NCI-H2196 (cell line): ENCODE data around the gene ACAP1.

Experiments
- DNase-seq: peaks from one replicate; lab custom pipeline; 2025; ENCODE audit not compliant: unreplicated experiment; lab: John Stamatoyannopoulos, UW

ACAP1 gene

DNA sequence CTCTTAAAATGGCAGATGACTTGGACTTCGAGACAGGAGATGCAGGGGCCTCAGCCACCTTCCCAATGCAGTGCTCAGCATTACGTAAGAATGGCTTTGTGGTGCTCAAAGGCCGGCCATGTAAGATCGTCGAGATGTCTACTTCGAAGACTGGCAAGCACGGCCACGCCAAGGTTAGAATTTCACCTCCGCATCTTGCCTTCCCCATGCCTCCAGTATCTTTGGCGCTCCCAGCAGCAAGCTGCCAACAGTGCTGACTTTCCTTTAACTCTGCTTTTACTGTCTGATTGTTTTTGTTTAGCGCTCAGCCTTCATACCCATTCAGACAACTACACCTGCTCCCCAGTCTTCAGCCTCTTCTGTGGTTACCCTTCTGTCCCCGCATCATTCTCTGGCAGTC lies 26.7 kb upstream of the ACAP1 start:
- no peak for DNase-seq

DNA sequence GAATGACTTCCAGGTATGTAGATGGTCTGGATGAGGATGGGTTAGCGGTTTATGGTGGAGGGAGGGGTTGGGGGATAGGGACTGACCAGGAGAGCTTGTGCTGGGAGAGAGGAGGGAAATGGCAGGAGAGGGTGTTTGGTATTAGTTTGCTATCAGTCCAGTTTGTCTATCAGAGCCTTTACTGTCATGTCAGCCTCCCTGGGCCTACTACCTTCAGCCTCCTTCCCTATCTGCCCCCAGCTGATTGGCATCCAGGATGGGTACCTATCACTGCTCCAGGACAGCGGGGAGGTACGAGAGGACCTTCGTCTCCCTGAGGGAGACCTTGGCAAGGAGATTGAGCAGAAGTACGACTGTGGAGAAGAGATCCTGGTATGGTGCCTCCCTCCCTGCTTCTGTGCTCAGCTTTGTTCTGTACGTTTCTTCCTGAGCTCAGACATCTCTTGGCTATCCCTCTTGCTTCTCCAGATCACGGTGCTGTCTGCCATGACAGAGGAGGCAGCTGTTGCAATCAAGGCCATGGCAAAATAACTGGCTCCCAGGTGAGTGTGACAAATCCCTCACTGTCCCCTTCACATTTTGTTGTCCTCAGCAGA lies 25.1 kb upstream of the ACAP1 start:
- no peak for DNase-seq

- DNase-seq: no peak
Observed at GRCh38 chr17:7312432-7313087, 23.8 kb upstream of the ACAP1 start.

DNA sequence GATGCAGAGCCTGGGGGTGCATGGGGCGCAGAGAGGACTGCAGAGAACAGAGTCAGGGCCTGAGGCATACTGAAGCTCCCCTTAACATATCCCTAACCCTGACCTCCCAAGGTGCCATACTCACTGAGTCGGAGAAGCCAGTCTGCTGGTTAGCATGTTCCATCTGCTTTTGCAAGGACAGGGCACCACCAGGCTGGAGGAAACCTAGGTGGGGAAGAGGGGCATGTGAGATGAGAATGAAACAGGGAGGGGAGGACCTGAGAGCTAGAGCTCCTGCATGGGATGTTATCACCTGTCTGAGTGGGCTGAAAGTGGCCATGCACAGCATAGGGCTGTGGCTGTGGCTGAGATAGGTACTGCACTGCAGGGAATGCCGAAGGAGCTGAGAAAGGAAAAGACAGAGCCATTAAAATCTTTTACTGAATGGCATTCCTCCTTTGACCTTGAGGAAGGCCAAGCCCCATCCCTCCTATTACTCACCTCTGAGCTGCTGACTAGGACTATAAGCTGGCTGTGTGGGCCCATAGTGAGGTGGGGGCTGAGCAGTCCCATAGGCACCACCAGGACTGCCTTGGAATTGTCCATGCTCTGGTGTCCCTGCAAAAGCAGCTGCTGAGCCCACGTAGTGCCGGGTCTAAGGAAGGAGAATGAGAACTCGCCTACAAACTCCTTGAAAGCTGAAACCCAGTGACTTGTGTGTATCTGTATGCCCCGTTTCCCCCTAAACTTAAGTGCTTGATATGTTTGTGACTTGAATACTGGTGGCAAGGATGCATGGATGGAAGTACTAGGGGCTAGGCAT lies 23.0 kb upstream of the ACAP1 start:
- no peak for DNase-seq

DNA sequence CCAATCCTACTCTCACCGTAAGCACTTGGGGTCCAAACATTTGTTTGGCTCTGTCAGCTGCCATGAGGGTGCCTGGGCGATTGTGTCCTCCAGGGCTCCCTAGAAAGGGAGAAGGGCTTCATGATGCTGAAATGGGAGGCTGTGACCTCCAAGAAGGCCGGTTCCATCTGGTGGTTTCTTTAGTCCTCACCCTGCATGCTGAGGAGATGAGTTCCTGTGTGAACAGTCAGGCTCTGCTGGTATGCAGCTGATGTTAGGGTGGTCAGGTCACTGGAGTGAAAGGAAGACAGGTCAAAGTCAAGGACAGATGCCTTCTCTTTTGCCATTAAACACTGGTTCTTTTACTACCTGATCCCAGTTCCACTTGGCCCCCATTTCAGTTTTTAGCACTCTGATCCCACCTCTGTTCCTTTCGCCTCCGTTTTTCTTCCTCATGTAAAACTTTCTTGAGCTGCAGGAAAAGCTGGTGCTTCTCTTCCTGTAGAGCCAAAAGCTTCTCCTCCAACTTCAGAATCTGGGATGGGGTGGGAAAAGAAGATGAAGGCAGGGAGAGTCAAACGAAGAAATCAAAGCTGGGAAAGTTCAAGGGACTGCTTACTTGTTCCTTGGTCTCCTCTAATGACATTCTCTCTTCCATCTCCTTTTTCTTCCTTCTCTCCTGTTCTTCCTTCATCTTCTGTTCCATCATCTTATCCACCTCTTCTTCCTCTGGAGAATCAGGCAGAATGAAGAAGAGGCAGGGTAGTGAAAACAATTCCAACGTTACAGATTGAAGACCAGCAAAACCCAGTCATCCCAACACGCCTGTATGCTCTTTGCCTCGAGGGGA lies 22.2 kb upstream of the ACAP1 start:
- no peak for DNase-seq

GRCh38 chr17:7314719-7315569 lies 21.4 kb upstream of the ACAP1 start, which contains the start of gene GPS2:
GPS2 (minus strand) TSS chr17:7315360; CDS start chr17:7315052, 308 bp downstream.
- DNase-seq: peak; percentile 76

- DNase-seq: peak; percentile 6
Observed at GRCh38 chr17:7315570-7316235, 20.6 kb upstream of the ACAP1 start.

- DNase-seq: no peak
Observed at GRCh38 chr17:7317161-7317803, 19.0 kb upstream of the ACAP1 start.

- DNase-seq: no peak
Observed at GRCh38 chr17:7318121-7318860, 18.0 kb upstream of the ACAP1 start.

DNA sequence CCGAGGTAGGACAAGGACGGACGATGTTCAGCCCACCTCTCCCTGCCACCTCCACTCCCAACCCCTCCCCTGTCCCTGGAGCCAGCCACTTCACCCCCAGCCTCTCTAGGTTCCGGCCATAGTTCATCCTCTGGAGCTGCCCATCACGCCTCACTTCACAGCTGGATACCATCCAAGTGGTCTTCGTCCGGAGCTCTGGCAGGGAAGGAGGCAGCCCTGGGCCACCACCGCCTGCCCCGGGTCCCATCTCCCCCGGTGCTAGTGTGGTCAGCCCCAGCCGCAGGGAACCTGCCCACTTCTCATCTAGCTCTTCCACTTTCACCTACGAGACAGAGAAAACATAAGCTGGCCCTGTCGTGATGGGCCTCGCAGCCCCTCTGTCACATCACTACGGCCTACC lies 14.9 kb upstream of the ACAP1 start:
- DNase-seq: no peak

DNA sequence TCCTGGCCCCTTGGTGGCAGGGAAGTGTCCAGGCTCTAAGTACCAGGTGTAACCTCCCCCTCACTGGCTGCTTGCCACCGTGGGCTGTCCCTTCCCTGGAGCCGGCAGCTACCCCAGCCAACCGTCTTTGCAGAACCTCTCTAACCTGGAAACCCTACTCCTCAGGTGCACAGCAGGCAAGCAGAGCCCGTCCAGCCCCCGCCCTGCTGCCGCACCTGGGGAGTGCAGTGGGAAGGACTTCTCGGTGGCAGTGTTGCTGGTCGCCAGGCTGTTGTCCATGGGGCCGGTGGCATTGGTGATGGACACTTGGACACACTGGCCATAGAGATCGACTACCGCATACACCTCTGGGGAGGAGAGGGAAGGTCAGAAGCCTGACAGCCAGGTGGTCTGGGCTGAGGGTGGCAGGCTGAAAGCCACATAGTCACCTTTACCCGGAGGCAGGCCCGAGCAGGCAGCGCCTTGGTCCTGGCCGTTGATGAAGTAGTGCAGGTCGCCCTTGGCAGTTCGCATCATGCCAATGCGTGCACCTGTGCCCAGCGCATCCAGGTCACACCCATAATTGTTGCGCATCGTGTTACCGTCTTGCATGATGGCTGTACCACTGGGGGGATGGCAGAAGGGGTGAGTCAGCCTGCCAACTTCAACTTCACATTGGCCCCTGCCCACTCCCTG lies 13.7 kb upstream of the ACAP1 start:
- peak; percentile 60 for DNase-seq

GRCh38 chr17:7323731-7324437 lies 12.4 kb upstream of the ACAP1 start:
- DNase-seq: no peak

- no peak for DNase-seq
Observed at GRCh38 chr17:7324438-7324779, 11.9 kb upstream of the ACAP1 start.

DNA sequence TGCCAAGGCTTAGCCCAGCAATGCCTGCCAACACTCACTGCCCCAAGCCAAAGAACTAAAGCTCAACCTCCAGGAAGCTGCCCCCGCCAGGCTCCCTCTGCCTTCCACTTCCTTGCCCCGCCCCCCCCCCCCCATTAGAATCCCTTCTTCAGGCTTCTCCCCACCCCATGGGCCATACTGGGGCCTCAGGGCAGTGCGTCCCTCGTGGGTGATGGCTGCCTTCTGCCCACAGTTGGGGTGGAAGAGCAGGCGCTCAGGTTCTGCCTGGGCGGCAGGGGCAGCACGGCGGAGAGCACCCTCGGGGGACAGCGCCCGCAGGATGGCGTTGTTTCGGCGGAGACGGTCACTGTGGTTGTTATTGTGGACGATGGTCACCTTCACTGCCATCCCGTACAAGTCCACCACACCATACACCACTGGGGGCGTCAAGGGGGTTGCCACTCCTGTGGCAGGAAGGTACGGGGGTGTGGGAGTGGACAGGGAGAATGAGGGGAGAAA lies 11.2 kb upstream of the ACAP1 start:
- DNase-seq: no peak

GRCh38 chr17:7326186-7326585 lies 10.1 kb upstream of the ACAP1 start:
- DNase-seq: no peak

DNA sequence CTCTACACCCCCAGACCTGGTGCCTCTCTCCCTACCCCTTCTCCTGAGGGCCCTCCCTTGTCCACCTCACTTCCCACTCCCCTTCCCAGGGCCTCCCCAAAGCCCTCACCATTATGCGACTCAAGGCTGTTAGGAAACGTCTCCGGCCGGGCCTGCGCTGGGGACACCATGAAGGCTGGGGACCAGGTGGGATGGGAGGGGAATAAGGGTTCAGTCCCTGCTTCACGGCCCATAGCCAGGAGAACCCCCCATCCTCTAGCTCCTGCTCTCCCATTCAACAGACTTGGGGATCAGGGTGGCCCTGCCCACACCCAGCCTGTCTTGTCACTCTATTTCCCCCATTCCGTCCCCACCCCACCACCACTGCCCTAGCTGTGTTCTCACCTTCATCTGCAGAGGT lies 9.3 kb upstream of the ACAP1 start:
- DNase-seq: no peak

DNA sequence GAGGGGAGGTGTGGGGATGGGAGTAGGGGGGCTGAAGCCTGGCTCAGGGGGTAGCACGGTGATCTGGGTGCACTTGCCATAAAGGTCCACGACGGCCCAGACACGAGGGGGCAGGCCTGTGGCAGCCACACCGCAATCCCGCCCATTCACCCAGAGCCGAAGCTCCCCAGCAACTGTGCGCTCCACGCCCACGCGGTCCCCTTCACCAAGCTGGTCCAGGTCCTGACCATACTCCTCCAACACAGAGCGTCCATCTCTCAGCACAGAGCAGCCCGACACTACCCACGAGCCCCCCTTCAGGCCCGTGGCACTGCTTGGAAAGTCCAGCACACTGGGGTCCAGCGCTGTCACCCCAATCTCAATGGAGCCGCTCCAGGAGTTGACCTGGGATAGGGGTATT lies 8.8 kb upstream of the ACAP1 start:
- no peak for DNase-seq
